ENCODE data around the gene SLC1A2.

GRCh38 chr11:35454362-35454761 is 35.0 kb upstream of the SLC1A2 start:
- TF ChIP-seq CTCF (IDR thresholded peaks at IDR 0.05; ENCODE audit: insufficient read depth, low read length, poor library complexity, severe bottlenecking) (no peak), EZH2phosphoT487 (conservative IDR thresholded peaks at IDR 0.05; ENCODE audit: low read length) (no peak)
